A673 (cell line): ENCODE data around the gene CYLD.

Experiments
- EZH2 ChIP-seq: fragments of 200-600 bp; sonication (generic); IDR thresholded peaks from 2 replicates; pipeline ENCODE4 v1.6.1; 2017; ENCODE audit warnings: borderline replicate concordance, low read depth, mild to moderate bottlenecking, mixed read lengths, antibody characterized with exemption, low read length; ENCODE audit not compliant: poor library complexity, severe bottlenecking
- TF ChIP-seq, protein P1 (sequence below): fragments of 300-800, 200-600 bp; sonication (generic); conservative IDR thresholded peaks from 2 replicates; pipeline ENCODE4 v1.5.1; 2017; ENCODE audit warnings: low read depth, mild to moderate bottlenecking, antibody characterized with exemption, low read length, moderate library complexity, mixed read lengths

DNA sequence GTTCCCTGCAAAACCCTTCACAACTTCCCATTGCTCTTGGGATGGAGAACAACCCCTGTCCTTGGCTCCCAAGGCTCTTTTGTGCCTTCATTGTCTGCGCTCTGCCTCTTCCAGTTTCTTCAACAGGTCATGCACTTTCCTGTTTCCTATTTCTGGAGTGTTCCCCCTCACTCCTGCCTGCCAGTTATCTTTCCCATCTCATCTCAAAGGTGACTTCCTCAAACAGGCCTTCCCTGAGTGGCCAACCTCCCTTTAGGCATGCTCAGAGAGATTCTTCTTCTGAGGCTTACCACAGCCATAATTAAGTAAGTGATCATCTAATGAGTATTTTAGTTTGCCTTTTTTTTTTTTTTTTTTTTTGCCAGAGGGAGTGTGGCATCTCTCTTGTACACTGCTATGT, 2.9 kb upstream of the CYLD start:
- TF ChIP-seq, protein P1, sequence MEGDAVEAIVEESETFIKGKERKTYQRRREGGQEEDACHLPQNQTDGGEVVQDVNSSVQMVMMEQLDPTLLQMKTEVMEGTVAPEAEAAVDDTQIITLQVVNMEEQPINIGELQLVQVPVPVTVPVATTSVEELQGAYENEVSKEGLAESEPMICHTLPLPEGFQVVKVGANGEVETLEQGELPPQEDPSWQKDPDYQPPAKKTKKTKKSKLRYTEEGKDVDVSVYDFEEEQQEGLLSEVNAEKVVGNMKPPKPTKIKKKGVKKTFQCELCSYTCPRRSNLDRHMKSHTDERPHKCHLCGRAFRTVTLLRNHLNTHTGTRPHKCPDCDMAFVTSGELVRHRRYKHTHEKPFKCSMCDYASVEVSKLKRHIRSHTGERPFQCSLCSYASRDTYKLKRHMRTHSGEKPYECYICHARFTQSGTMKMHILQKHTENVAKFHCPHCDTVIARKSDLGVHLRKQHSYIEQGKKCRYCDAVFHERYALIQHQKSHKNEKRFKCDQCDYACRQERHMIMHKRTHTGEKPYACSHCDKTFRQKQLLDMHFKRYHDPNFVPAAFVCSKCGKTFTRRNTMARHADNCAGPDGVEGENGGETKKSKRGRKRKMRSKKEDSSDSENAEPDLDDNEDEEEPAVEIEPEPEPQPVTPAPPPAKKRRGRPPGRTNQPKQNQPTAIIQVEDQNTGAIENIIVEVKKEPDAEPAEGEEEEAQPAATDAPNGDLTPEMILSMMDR: no peak
- no peak for TF ChIP-seq EZH2
